HFF-Myc (cell line): ENCODE data around the gene VPS35L.
A peak's percentile ranks its signal among the peaks of the same experiment; 100 is the strongest.

ENCODE experiments used
- DNase-seq: peaks from one replicate; pipeline ENCODE4 v3.0.0-alpha.2; 2011; ENCODE audit warnings: low read depth; ENCODE audit errors: extremely low read depth
- H3K4me3 ChIP-seq: replicated peaks from 2 replicates; pipeline ENCODE4 v1.5.1; 2011; ENCODE audit warnings: low read depth, mild to moderate bottlenecking, control low read depth, low read length
- TF ChIP-seq, protein P1 (sequence below): IDR thresholded peaks from 2 replicates; pipeline ENCODE4 v1.5.1; 2012; ENCODE audit warnings: mild to moderate bottlenecking, low read depth, low read length, control low read depth; ENCODE audit errors: missing control alignments

The VPS35L gene

DNA sequence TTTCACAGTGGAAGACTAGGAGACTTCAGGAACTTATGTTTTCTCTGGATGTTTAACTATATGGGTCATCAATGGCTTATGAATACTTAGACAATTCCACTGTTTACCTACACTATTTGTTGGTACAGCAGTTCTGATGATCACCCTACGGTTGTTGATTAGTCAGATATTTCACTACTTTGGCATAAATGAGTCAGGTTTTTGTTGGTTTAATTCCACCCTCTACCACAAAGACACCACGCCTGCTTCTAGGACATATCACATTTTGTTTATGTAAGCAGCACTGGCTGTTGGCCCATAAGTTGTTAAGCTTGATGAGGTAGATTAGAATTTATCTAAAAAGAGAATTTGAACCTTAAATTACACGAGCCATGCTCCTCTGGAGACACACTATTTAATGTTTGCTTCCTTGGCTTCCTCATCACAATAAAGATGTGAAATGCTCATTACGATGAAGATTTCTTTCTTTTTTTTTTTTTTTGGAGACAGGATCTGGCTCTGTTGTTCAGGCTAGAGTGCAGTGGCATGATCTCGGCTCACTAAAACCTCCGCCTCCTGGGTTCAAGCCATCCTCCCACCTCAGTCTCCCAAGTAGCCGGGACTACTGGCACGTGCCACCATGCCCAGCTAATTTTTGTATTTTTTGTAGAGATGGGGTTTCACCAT lies 37.9 kb upstream of the VPS35L start:
- H3K4me3 ChIP-seq, result no peak overlapping the region
- no peak for DNase-seq

DNA sequence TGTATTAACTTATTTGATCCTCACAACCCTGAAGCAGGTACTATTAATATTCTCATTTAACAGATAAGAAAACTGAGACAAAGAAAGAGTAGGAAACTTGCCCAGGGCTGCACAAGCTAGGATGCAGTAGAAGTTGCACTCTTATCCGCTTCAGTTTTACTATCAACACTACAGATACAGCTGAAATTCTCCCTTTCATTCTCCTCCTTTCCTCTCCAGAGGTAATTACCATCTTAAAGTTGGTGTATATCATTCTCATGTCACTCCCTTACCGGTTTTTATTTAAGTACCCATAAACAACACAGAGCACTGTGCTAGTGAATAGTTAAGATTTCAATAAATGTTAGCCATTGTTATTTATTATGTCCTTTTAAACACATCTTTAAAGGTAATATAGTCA lies 37.1 kb upstream of the VPS35L start:
- TF ChIP-seq, protein P1, sequence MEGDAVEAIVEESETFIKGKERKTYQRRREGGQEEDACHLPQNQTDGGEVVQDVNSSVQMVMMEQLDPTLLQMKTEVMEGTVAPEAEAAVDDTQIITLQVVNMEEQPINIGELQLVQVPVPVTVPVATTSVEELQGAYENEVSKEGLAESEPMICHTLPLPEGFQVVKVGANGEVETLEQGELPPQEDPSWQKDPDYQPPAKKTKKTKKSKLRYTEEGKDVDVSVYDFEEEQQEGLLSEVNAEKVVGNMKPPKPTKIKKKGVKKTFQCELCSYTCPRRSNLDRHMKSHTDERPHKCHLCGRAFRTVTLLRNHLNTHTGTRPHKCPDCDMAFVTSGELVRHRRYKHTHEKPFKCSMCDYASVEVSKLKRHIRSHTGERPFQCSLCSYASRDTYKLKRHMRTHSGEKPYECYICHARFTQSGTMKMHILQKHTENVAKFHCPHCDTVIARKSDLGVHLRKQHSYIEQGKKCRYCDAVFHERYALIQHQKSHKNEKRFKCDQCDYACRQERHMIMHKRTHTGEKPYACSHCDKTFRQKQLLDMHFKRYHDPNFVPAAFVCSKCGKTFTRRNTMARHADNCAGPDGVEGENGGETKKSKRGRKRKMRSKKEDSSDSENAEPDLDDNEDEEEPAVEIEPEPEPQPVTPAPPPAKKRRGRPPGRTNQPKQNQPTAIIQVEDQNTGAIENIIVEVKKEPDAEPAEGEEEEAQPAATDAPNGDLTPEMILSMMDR, result no peak
- DNase-seq, result no peak
- H3K4me3 ChIP-seq, result no peak overlapping the region

More for the DNA sequence above, 37.9 kb upstream of the VPS35L start:
- TF ChIP-seq, protein P1, result no peak

DNA sequence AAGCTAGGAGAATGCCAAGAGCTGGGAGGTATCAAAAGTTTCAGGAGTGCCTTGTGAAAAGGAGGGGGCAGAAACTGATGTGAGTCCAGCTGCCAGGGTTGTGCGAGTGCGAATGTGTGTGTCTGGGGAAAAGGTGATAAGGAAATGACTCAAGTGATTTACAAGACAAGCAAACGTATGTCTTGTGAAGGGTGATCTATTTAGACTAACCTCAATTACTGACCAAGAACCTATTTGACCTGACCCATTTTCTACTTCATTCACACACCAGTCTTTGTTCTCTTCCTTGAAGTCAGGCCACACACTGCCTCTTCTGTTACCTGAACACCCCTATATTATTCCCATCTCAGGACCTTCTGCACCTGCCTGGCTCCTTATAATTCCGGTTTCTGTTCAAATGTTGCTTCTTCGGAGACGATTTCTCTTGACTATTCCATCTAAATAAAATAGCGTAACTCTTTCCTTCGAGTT lies 34.6 kb upstream of the VPS35L start:
- TF ChIP-seq, protein P1, result no peak
- peak overlapping the region; percentile 77 for H3K4me3 ChIP-seq
- DNase-seq, result no peak

DNA sequence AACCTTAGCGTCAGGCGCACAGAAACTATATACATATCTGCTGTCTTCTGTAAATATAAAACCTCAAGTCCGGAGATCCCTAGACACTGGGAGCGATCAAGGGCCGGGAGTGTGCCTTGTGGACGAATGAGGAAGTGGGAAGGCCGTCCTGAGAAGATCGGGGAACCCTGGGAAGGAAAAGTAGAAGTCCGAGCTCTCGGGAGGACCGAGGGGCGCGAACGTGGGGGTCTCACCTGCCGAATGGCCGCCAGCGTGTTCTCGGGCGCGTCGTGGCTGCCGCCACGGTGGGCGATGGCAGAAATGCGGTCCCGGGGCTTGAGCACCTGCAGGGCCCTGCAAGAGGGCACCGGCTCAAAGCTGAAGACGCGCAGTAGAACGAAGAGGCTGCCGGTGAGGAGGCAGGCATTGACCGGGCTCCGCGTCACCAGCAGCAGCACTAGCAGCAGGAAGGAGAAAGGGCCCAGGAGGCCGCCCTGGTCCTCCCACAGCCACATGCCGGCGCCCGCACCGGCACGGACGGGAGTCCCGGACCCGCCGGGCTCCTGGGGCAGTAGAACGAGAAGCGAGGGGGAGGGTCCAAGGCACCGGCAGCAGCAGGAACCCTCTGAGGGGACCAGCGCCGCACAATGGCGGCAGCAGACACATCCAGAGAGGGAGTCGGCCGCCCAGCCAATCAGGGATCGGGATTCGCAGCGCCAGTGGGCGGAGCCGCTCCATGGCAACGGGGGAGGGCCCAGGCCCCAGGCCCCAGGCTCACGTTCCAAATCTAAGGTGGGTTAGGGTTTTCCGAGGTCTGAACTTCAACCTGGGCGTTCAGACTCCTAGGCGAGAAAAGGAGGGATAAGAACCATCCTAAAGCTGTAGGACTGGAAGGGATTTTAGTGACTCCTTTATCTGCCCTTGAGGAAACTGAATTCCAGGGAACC lies 33.8 kb upstream of the VPS35L start, which contains the start of gene GDE1:
GDE1 (minus strand) TSS at position 628 of the 926 bp plus-strand sequence; CDS start at position 494, 134 bp downstream.
- DNase-seq, result peak; percentile 62
- TF ChIP-seq, protein P1, result peak; percentile 28

DNA sequence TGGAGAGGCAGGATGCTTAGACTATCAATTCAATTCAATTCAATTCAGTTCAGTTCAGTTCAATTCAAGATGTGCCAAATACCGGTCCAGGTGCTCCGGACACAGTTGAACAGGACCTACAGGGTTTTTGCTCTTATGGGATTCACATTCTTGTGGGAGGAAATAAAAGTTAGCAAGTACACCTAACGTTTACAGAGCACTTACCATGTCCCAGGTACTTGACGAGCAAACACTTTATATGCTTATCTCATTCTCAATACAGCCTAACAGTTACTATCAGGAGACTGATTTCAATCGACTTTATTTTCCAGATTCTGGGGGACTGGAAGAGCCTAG lies 33.1 kb upstream of the VPS35L start:
- H3K4me3 ChIP-seq, result peak overlapping the region; percentile 77; the same call in 1 of the 2 replicates
- TF ChIP-seq, protein P1, result no peak
- DNase-seq, result no peak

More for the DNA sequence above, 33.8 kb upstream of the VPS35L start, which contains the start of gene GDE1:
- peak within 1 kb of the TSS; percentile 77 for H3K4me3 ChIP-seq

DNA sequence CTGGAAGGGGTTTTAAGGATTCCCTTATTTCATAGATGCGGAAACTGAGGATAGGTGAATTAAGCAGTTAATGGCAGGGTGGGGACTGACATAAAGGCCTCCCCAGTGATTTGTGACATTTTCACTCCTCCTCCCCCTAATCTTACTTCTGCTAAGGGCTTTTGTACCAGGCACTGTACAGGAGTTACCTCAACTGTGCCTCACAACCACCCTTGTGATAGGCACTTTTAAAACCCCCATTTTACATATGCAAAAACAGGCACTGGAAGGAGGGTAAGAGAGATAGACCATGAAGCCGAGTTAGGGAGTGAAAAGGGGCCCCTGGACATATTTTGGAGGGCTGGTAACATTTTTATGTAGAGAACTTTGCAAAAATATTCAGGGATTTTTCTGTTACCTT lies 32.7 kb upstream of the VPS35L start:
- H3K4me3 ChIP-seq, result no peak overlapping the region
- TF ChIP-seq, protein P1, result no peak
- no peak for DNase-seq
